Kidney tubule cell (primary cell): ENCODE results near the gene MAD1L1.

Experiments used
- DNase-seq: peaks from one replicate; pipeline ENCODE4 v3.0.0-alpha.2; 2018; ENCODE audit warnings: low spot score

MAD1L1 gene

DNA sequence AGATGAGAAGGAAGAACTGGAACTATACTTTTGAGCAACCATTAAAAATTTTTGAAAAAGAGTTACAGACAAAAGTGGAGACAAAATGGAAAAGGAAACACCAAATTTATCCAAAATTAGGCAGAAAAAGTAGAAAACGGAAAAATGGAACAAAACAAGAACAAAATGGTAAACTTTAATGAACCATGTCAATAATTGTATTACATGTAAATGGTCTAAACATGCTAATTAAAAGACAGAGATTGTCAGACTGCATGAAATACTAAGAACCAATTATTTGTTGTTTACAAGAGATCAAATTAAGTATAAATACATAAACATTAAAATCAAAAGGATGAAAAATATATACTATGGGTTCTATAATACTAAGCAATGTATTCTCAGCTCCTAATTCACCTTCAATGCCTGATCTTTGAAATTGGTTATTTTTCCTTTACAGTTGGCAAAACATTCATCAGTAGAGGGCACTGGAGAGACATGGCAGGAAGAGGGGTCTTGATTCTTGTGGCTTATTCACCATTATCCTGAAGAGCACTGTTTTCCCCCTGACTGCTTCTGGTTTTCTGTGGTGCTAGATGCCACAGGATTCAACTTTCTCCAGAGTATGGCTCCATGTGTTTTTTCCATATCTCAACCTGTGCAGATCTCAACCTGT lies 437.7 kb downstream of the MAD1L1 start:
- no peak for DNase-seq

DNA sequence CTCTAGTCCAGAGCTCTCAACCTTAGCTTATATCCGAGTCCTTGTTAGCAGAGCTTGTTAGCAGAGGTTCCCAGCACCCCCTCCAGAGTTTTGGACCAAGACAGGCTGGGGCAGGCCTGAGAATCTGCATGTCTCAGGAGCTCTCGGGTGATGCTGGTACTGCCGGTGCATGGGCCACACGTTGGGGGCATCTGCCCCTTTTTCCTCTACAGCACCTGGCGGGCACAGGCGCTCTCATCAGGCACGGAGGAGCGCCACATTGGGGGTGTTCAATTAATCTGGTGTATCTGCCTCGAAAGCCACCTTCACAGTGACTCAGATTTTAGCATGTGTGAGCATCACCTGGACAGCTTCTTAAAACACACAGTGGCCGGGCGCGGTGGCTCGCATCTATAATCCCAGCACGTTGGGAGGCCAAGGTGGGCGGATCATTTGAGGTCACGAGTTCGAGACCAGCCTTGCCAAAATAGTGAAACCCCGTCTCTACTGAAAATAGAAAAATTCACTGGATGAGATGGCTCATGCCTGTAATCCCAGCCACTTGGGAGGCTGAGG lies 445.0 kb downstream of the MAD1L1 start:
- no peak for DNase-seq

DNA sequence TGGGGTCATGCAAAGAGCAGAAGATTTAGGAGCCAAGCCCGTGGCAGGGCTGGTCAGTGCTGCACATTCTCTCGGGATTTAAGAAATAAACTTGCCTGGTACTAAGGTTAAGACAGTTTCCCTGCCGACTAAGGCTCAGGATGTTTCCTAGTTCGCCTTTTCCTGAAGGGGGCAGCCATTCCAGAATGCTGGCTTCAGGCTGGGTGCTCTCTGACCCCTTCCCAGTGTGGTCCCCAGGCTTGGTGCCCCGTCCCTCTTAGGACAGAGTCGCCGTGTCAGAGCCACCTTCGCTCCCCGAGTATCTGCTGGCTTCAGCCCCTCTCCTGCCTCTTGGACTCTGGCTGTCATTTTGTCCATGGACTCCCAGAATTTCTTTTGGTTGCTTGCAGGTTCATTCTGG lies 445.5 kb downstream of the MAD1L1 start:
- DNase-seq = no peak

- DNase-seq = no peak
Measured at GRCh38 chr7:1785839-1786238, 446.9 kb downstream of the MAD1L1 start.

DNA sequence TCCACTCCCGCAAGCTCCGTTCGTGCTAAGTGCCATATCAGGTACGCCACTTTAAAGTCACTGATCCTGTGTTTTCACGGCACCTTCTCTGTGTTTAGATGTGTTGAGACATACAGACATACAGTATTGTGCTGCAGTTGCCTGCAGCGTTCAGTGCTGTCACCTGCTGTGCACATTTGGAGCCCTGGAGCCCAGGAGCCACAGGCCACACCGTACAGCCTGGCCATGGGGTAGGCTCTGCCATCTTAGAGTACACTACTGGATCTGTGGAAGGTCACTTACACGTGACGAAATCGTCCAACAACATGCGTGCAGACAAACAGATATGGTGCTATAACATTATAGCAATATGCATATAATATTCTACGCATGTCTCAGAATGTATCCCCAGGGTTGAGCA lies 451.4 kb downstream of the MAD1L1 start:
- no peak for DNase-seq

DNA sequence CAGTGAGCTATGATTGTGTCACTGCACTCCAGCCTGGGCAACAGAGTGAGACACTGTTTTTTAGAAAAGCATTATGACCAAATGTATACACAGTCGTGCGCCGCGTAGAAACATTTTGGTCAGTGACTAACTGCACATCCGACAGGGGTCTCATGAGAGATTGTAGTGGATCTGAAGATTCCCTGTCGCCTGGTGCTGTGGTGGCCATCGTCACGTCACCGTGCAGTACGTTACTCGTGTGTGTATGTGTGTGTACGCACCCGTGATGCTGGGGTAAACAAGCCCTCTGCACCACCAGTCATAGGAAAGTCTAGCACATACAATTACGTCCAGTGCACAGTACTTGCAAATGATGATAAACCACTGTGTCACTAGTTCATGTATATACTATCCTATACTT lies 453.3 kb downstream of the MAD1L1 start:
- DNase-seq = no peak

DNA sequence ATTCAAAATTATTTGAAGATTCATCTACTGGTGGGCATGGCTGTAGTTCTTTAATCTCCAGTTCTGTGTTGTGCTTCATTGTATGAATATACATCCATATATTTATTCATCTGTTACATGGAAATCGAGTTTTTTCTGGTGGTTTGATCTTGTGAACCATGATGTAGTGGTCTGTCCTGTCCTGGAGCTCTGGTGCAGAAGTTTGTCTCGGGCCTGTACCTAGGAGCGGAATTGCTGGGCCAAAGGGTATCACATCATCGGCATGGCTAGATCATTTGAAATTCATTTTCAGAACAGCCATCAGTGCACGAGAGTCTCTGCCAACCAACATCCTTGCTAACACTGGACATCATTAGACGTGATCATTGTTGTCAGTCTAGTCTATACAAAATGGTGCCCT lies 455.6 kb downstream of the MAD1L1 start:
- no peak for DNase-seq

DNA sequence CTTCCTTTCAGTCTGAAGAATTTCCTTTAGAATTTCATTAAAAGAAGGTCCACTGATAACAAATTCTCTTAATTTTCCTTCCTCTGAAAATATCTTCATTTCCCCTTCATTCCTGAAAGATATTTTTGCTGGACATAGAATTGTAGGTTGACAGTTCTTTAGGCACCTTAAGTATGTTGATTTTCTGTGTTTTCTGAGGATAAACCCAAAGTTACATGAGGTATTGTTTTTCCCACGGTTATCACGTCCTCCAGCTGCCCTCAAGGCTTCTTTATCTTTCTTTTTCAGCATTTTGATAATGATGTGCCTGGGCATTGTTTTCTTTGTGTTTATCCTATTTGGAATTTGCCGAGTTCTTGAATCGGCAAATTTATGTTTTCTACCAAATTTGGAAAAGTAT lies 457.4 kb downstream of the MAD1L1 start:
- DNase-seq = no peak

GRCh38 chr7:1770331-1770730 lies 462.4 kb downstream of the MAD1L1 start:
- DNase-seq = no peak

DNA sequence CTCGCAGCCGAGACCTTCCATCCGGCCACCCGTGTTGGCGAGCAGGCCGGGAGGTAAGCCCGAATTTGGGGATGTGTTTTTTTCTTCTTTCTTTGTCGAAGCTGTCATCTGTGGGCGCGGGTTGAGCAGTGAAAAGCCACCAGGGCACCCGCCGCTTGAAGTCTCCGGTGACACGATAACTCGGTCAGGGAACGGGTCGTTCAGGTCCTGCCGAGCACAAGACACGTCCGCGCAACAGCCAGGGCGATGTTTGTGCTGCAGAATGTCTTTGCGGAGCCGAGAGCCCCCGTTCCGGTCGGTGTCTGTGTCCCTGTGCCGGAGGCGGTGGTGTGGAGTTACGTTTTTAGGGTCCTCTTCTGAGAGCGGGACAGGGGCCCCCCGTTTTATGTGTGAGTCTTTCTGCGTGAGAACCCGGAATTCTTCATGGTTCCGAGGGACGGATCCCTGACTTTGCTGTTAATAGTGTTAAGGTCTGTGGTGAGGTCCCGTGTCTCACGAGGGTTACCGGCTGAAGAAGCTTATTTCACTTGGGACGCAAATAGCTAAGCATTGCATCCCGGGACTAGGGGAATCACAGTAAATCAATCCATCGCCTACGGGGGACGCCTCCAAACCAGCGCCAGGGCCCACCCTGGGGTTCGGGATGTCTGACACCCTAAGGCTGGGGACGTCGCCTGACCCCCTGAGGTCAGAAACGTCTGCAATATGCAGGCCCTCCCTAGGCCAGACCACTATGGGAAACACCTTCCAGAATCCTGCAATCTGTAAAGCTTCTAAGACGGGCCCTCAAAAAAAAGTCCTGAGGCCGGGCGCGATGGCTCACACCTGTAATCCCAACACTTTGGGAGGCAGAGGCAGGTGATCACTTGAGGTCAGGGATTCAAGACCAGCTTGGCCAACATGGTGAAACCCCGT lies 463.2 kb downstream of the MAD1L1 start:
- DNase-seq = no peak

GRCh38 chr7:1768832-1769231 lies 463.9 kb downstream of the MAD1L1 start:
- no peak for DNase-seq

GRCh38 chr7:1767524-1767923 lies 465.2 kb downstream of the MAD1L1 start:
- DNase-seq = no peak
